Femur (tissue), 1 donor: Measurements from ENCODE around the gene TBKBP1.

Source experiments
- DNase-seq: peaks from one replicate; pipeline ENCODE4 v3.0.0-alpha.2; 2017

The TBKBP1 gene

DNA sequence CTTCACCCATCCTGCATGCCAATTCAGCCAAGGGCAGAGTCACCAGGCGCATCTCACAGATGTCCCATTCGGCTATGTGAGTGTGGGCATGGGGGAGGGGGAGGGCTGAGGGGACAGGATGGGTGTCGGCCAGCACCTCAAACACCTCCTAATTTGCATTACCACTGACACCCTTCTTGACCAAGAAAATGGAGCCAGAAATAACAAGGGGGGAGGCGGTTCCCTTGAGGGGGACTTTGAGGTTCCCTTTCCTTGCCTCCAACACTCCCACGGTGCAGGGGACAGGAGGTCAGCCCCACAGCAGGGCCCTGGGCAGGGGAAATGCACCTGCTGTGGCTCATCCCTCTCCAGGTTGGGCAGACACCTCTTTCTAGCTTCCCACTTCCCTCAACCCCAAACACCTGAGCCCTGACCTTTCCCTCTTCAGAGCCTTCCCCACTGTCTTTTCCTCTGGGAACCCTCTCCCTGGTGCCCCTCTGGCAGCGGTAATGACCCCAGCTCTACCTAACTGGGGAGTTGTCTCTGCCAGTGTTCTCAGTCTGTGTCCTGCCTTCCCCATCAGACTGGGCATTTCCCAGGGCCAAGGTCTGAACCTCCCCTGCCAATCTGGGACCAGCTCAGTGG lies 20.9 kb downstream of the TBKBP1 start:
- no peak for DNase-seq

DNA sequence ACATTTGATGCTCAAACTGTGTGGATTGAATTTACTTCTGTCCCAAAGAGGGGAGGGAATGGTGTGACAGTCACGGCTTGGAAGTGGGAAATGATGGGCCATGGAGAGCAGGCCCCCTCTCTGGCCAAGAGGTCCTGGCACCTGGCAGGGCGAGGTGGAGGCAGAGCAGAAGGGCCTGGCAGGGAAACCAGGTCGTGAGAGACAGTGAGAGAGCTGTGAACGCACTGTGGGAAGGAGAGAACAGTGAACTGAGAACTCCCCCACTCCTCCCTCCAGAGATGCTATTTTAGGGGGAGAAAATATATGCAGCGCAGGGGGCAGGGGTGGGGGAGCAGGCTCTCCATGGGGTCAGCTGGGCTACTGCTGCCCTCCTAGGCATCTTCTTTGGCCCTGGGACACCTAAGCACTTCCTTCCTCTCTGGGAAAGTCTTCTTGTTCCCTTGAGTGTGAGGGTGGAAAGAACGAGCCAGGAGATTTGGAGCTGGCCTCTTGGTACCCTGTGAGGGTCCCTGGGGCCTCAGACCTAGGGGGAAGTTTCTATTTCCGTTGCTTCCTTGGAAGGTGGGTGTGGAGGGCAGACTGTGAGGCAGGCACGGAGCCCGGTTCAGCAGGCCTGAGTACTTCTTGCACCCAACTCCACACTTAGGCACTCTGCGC lies 21.8 kb downstream of the TBKBP1 start:
- DNase-seq: no peak

- DNase-seq: no peak
Measured at GRCh38 chr17:47716375-47716774, 22.4 kb downstream of the TBKBP1 start.

DNA sequence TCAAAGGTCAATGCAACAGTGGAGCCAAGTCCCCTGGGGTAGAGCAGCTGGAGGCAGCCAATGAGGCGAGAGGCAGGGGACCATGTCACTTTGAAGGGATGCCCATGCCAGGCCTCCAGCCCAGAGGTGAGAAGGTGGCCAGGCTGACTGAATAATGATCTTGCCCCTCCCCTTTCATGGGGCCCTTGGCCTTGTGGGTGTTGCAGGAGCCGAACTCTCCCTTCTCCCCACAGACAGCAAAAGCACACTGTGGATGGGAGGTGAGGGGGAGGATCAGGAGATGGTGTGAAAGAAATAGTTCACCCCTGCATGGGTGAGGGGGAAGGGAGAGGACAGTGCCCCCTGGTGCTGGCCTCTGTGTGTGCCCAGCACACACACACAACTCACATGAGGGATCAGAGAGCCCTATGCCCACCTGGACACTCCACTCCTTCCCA lies 23.3 kb downstream of the TBKBP1 start:
- no peak for DNase-seq

DNA sequence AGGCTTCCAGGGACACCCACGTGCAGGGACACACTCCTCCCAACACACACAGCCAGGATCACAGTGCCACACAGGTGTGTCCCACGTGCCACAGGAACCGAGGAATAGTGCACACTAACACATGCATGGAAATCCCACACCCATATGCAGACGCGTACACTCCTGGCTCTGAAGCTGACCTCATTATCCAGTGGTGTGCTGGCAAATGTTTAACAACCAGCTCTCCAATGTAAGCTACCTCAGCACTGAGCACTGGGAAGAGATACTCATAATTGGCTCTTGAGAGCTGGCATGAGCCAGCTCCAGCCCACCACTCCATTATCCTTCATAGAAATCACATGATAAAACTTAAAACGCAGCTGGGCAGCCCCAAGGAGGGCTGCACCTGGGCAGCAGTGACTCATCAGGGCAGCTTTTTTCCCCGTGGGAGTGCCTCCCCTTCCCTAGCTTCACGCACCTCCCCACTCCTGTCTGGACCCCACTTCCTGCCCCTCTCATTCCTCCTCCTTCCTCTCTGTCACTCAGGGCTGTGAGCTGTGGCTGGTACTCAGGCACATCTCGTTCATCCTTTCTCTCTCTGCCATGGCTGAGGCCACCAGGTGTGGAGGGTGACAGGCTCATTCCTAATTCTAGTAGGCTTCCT lies 24.1 kb downstream of the TBKBP1 start:
- no peak for DNase-seq

DNA sequence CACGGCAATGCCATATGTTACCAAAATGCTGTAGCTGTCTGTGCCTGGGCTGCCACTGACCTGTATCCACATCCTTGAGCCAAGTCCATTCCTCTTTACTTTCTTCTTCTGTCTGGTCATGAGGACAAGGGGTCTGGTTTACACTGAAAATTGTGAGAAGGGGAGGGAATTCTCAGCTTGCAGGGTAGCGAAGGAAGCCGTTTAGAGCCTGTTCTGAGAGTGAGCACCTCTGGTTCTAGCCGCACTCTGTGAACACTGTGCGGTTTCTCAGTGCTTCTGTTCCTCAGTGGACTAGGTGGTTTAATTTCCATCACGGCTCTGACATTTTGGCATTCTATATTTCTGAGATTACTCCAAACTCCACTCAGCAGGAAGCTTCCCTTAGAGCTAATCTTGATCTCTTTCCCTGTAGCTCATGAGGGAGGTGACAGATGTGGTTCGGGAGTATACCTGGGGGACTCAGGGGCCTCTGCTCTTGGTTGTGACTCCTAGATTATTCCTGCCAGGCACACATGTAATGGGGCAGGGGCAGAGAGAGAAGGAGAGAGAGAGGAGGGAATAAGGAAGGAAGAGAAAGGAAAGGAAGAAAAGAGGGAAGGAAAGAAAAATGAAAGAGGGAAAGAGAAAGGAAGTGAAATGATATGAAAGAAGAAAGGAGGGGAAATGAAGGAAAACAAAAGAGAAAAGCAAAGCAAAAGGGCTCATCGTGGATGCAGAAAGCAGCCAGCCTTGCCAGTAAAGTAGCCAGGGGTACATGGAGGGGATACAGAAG lies 24.9 kb downstream of the TBKBP1 start:
- DNase-seq: no peak

DNA sequence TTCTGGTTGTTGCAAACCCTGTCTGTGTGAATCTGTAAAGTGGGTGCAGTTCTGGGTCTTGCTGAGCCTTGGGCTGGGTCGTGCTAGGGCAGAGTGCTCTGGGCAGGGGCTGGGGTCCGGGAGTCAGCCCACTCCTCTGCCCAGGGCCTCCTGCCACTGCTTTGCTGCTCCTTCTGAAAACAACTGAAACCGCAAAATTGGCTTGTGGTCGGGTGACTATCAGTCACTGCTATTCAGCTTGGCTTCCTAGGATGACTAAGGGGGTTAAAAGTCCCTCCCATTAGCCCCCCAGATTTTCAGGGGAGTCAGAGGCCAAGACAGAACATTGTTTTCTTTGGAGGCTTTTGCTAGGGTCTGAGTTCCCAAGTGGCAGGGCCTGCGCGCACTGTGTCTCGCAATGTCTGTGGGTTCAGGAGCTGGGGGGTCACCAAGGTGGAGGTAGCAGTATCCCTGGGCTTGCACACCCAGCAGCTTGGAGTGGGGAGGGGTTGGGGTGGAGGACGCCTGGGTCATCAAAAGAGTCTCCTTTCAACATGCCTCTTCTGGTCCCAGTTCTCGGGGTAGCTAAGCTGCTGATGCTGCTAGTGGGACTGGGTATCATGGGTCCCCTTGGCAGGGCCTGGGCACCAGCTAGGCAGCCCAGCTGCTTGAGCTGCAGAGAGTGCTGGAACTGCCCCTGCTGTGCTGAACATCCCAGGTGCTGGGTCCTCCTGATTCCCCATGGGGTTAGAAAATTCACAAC lies 25.6 kb downstream of the TBKBP1 start:
- no peak for DNase-seq

DNA sequence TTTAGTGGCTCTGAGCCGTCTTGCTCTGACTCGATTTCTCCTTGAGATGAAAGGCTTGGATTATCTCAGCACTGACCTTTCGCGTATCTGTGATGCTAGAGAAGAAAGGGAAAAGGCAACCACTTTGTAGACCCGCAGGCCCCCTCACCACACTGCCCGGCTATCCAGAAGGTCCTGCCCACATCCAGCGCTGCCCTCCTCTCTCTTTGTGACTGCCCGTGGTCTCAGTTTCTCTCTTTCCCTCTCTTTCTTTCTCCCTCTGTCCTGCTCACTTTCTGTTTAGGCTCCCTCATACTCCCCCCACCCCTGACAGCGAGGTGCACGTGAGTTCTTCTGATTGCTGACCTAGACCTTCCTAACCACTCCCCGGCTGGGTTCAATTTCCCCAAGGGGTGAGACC lies 26.2 kb downstream of the TBKBP1 start:
- DNase-seq: no peak

DNA sequence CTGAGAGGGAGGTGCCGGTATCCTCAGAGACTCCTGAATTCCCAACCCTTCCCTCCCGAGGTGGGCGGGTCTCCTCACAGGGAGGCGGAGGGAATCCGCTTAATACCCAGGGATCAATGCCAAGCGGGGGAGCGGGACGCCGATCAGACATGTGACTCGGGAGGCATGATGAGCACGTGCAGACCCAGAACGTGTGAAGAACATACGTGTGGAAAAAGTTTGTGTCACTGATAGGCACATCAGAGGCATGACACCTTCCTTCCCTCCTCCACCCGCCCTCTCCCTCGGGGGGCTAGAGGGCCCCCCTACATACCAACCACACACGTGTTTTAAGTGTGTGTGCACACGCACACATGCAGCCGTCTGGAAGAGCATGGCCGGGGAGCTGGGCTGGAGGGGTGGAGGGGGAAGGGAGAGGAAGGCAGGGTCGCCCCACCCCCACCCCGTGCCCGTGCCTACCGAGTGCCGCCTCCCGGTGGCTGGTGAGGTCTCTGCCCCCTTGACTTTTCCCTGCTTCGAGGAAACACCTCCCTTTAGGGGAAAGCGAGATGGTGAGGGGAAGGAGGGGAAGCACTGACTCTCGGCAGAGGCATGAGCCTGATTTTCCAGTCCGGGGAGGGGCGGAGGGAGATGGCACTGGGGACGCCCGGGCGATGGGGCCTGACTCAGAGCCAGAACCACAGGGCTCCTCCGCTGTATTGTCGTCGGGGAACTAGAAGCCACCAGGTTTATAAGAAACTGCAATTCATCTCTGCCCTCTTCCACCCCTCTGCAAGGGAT lies 27.0 kb downstream of the TBKBP1 start:
- DNase-seq: peak; percentile 64

- no peak for DNase-seq
Measured at GRCh38 chr17:47721725-47722124, 27.8 kb downstream of the TBKBP1 start.

DNA sequence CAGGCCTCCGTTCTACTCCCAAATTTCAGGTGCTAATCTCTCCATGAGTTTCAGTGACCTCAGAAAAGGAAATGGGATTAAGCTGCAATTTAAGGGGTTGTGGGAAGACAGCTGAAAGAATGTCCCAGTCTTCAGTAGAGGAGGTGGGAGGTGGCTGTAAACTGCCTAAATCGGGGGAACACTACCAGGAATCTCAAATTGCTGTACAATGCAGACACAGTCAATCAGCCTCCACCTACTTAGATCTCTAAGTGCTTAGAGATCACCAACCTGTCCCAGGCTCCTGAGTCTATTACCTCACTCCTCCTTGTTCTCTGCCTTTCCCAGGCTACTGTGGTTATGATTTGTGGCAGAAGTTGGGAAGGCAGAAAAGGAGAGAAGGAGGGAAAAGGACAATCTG lies 30.7 kb downstream of the TBKBP1 start:
- DNase-seq: no peak

DNA sequence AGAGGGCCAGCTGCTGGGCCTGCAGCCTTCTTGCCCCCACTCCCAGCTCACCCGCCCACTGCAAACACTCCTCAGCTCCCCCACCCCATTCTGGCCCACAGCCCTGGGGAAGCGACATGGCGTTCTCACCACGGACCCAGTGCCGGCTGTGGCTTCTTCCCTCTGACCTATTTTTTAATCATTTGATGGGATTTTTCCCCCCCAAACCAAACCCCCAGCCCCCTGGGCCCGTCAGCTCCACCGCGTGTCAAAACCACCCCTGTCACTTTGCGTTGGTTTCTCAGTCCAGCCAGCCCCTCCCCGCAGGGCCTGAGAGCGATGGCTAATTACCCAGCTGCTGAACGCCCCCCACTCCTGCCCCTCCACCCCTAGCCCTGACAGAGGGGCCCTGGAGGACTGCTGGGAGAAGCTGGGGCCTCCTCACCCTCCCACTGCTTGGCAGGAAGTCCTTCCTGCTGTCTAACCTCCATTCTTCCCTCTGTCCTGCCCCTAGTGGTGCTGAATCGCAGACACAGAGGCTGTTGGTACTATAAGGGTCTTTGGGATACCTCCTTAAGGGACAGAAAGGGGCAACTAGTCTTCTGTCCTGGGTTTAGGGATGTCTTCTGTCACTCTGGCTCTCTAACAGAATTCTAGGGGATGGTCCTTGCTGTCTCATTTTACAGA lies 31.6 kb downstream of the TBKBP1 start:
- DNase-seq: no peak

GRCh38 chr17:47726796-47727703 lies 33.1 kb downstream of the TBKBP1 start:
- DNase-seq: peak; percentile 11

DNA sequence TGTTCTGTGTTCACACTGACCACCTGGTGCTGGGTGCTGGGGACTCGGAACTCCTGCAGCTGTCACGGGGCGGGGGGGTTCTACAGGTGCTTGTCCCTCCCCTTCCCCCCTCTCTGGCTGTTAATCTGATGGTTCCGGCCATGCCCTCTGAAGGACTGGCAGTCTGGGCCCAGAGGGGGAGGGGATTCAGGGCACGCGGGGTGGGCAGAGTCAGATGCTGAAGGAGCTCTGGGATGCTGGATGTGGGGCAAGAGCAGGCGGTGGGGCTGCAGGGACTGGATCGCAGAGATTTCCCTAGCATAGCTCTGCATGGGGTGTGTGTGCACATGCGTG lies 33.7 kb downstream of the TBKBP1 start:
- peak; percentile 13 for DNase-seq

DNA sequence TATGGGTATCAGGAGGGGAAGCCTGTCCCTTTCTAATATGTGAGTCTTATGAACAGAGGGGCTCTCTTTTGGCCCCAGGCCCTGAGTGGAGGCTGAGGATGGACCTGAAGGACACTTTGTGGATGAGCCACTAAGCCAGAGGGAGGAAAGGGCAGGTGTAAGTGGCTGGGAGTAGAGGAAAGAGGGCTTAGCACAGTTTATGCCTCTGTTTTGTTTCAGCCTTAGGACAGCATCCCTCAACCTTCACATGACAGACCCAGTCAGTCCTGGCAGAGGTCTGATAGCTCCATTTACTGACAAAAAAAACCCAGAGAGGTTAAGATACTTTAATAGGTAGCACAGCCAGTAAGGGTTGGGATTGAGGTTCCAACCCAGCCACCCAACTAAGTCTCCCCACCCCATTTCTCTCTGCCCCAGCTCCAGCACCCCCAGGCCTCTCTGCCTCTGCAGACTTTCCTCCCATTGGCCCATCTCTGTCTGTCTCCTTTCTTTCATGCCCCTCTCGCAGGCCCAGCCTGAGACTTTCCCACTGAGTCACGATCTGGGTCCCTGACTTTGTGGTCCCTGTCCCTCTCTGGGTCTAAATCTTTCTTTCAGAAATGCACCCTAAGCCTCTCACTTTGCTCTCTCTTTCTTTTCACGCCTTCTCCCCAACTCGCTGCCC lies 34.4 kb downstream of the TBKBP1 start:
- no peak for DNase-seq

DNA sequence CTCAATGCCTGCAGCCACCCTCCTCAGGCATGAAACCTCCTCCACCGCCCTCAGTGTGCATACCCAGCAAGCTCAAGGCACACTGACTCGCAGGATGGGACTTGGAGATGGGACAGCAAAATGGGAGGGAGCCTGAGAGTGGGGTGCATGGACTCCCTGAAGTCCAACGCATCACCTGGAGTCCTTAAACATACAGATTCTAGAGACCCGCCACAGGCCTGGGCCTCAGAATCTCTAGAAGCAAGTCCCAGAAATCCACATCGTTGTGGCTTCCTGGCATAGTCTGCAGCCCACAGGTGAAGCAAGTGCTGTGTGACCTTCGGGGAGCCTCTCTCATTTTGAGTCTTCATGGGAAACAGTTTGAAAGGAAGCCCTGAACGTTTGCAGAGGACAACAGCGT lies 35.5 kb downstream of the TBKBP1 start:
- DNase-seq: peak; percentile 0

DNA sequence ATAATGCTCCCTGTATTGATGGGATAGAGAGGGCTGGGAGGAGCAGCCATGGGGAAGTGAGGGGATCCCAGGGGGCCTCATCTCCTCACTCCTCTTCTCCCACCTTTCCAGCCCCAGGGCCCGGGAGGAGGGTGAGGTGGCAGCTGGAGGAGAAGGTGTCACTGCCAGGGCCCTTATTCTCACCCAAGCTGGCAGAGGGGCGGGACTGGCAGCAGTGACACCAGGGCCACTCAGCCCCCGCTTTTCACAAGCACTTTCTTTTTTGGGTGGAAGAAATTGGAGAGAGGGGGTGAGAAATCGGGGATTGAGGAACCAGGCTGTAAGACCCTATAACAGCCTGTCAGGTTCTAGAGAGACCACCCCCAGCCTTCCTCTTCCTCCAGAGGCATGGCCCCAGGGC lies 36.7 kb downstream of the TBKBP1 start:
- no peak for DNase-seq

DNA sequence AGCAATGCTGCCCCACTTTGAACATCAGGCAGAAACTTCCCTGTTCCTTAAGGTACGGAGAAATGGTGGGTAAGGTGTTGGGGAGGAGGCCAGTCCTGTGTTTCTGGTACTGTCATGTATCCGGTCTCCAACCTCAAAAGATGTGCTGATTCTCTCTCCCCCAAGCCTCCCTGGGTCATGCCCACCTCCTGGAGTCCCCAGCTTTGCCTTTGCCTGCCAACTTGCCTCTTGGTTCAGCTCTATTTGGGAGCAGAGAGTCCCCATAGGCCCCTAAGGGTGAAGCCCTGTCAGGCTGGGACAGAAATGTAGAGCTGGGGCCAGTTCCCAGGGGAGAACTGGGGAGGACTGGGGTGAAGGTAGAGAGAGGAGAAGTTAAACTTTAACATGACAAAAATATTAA lies 37.4 kb downstream of the TBKBP1 start:
- no peak for DNase-seq

GRCh38 chr17:47732399-47733046 lies 38.6 kb downstream of the TBKBP1 start:
- no peak for DNase-seq
